ENCODE data around the gene CDCP2.

CDCP2 gene

DNA sequence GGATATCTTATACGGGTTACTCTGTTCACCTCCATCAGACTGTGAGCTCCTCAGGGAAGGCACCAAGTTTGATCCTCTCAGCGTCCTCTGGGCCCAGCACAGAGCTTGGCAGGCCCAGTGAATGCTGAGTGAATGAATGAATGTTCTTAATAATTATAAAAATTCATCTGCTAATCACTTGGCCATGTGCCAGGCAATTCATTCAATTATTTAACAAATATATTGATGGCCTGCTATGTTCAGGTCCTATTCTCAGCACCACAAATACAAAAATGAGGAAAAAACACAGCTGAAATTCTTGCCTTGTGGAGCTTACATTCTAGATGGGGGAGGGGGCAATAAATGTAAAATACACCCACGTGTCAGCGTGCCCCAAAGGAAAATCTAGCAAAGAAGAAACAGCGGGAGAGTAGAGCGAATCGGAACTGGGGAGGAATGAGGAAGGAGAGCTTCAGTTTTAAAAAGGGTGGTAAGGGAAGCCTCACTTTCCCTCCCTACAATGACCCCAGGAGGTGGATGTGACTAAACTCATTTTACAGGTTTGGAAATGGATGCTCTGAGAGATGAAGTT is 15.8 kb downstream of the CDCP2 start:
- DNase-seq (ENCODE audit: low spot score): no peak

DNA sequence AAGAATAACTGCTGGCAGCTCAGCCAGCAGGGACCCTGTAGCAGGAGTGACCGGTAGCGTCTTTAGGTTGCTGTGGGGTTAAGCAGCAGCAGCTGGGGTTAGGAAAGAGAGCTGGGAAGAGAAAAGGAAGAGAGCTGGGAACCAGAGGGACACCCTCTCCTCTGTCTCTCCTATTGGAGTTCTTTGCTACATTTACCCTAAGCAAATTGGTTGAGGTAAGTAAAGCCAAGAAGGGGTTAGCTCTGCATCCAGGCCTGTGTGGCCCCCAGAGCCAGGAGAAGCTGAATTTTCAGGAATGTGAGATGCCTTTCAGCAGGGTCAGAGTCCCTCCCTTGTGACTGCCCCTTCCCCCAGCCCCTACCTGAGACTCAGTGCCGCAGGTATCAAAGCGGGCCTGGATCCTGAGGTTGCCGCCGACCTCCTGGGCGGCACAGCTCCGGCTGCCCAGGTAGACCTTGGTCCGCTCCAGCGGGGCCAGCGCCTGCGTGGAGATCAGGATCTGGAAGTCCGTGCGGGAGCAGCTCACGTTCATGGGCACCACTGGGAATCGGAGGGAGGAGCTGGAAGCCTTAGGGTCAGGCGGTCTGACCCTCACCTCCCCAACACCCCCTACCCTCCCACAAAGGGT is 16.4 kb downstream of the CDCP2 start:
- DNase-seq (ENCODE audit: low spot score): no peak

DNA sequence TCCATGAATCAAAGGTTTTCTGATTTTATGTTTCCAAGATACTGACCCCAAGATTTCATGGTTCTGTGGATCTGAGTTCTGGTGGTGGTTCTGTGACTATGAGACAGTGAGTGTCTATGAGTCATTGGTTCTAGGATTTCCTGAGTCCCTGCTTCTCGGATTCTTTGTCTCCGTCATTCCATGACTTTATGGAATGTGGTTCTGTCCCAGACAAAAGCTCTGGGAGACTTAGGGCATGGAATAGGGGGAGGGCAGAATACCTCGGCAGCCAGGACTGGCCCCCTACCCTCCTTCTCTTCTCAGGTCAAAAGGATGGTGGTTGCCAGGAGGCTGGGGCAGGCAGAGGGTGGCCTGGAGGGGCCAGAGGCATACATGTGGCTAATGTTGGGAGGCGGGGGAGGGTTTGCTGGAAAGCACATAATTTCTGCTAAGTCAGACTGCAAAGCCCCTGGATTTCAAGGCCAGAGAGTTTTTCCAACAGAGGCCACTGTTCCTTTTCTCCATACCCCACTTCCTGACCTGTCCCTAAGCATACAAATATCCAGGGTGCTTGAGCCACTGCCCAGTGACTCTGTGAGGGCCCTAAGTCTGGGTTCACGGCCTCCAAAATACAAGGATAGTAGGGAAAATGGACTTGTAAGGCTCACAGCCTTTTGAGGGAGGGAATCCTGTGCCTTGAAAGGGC is 17.2 kb downstream of the CDCP2 start:
- no peak for DNase-seq (ENCODE audit: low spot score)

DNA sequence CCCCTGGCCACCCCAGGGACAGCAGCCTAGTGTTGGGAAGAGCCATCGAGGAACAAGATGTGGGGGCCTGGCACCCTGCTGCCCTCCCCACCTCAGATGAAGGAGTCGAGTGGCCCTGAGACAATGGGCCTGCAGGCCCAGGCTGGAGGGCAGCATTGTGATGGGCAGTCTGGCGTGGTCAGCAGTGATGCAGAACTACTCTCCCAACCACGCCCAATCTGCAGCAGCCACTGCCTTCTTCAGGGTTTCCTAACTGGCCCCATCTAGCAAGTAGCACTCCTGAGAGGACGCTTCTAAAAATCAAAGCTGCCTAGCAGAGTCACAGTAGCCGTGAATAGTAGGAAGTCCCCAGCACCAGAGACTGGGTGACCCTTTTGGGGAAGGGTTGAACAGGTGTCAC is 18.5 kb downstream of the CDCP2 start:
- DNase-seq (ENCODE audit: low spot score): no peak

DNA sequence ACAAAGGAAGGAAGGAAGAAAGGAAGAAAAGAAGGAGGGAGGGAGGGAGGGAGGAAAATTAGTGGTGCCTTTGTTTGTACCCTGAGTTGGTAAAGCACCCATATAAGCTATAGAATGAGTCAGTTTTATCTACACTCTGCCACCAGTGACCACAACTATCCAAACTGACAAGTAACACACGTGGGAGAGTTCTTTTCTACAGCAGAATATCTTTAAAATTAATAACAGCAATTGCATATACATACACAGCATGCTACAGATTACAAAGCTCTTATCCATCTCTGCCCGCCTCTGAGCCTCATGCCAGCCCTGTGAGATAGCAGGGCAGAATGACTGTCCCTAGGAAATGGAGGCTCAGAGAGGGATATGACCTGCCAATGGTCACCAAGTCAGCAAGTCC is 20.3 kb downstream of the CDCP2 start:
- DNase-seq (ENCODE audit: low spot score): no peak

DNA sequence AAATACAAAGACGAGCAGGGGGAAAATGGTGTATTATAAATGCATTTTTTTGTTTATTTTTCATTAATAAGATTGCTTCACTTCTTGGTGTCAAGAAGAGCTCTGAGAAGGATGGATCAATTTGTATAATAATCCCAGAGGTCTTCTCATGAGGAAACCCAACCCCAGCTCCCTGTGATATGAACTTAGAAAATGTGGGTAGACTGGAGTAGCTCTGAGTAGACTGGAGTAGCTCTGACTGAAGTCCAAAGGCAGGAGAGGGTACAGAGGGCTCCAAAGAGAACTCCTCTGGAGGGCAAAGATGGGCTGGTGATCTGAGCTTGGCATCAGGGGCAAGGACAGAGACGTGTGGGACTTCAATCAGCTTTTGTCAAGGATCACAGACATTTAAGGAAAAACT is 21.4 kb downstream of the CDCP2 start:
- DNase-seq (ENCODE audit: low spot score): no peak

DNA sequence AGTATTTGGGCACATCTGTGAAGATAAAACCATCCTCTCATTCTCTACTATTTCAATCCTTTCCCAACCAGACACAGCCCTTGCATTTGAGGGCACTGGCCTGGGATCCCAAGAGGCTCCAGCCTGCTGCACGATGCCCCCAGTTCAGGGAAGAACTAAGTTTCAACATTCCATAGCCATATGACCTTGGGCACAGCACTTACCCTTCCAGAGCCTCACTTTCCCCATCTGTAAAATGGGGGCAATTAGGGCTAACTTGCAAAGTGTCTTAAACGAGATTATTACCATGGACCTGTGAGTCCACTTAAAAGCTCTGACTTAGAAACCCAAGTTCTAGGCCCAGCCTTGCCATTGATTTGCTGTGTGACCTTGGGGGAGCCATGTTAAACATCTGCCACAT is 22.9 kb downstream of the CDCP2 start:
- DNase-seq (ENCODE audit: low spot score): no peak

DNA sequence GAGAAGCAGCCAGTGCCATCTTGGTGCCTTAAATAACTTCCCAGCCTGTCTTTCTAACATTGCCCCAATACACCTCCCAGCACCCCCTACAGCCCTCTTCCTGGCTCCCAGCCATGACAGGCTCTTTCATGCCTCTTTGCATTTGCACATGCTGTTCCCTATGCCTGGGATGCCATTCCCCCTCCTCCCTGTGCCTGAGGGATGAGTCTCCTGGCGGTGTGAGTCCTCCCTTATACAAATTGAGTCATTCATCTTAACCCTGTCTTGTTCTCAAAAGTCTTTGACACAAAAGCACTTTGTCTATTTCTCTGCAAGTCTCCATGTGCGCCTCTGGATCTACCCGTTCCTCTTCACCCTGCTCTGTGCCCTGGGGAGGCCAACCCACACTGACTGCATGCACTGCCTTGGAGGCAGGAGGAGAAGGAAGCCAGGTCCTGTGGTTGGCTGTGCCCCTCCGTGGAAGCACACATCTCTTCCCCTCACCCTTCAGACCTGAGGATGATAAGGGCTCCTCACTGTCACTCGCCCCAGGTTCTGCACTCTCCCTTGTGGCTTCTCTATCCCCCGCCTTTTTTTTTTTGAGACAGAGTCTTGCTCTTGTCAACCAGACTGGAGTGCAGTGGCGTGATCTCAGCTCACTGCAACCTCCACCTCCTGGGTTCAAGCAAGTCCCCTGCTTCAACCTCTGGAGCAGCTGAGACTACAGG is 25.1 kb downstream of the CDCP2 start:
- no peak for DNase-seq (ENCODE audit: low spot score)

DNA sequence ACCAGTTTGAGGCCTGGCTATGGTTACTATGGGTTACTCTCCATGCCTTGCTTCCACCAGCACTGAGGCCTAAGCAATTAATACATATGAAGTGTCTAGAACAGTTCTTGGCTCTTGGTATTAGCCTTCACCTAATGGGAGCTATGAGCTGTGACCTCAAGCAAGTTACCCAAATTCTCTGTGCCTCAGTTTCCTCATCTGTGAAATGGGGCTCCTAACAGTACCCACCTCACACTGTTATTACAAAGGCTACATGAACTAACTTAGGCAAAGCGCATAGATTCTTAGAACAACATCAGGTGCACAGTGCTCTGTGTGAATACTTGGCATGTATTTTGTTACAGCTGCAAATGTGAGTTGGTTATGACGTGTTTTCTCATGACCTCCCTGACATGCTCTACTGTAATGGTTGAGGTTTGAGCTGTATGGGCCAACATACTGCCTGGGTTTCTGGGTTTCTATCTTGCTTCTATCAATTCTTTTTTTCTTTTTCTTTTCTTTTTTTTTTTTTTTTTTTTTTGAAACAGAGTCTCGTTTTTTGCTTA is 26.5 kb downstream of the CDCP2 start:
- no peak for DNase-seq (ENCODE audit: low spot score)

DNA sequence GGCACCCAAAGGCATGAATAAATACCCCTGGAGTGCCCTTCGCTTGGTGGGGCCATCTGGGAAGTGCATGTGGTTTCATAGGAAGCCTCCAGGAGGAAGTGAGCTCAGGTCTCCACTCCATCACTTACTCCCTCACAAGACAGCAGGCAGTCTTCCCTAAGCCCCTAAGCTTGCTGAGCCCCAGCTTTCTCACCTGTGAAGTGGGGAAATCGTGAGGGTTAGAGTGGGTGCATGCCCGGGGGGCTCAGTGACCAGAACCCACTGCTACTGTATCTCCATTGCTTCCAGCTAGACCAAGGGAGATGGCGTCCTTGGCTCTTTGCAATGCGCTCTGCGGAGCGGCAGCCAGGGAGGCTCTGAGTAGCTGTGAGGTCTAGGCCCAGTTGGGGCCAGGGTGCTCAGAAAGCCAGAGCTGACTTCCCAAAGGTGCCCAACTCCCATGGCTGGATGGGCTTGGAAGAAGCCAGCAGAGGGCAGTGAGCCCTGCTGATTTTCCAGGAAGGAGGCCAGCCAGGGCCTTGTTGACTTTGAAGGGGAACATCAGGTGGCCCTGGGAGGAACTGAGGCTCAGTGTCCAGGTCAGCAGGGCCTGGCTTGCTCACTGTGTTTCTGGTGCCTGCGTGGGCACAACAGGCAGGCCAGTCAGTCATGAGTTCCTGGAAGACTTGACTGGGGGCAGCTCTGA is 27.3 kb downstream of the CDCP2 start:
- DNase-seq (ENCODE audit: low spot score): no peak

DNA sequence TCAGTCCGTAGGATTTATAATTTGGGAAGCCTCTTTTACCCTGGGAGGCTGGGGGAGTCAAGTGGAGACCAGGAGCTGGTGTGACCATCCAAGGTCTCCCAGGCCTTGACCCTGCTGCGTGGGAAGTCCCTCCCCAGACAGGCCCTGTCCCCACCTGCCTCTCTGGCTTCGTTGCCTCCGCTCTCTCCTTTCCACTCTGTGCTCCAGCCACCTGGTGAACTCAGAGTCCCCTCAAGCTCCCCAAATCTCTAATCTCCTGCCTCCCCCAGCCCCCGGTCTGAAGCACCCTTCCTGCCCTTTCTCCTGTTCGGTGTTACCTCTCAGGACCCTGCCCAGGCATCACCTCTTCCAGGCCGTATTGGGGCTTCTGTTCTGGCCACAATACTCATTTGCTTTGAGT is 27.9 kb downstream of the CDCP2 start:
- DNase-seq (ENCODE audit: low spot score): no peak

DNA sequence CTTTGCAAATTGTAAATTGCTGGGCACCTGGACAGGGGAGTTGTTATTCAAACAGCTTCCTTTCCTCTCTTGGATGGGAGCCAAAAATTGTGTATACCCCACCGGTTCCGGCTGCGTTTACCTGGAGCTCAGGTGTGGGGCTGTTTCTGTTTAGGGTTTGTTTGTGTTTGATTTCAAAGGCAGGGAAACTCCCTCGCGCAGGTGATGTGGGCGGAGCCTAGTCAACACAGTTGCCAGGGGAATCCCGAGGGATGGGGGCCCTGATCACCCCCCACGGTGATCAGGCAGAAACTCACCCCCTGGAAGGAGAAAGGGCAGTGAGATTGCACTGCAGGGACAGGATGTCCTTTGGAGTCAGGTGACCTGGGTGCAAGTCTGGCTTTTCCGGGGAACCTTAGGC is 28.3 kb downstream of the CDCP2 start:
- DNase-seq (ENCODE audit: low spot score): no peak

DNA sequence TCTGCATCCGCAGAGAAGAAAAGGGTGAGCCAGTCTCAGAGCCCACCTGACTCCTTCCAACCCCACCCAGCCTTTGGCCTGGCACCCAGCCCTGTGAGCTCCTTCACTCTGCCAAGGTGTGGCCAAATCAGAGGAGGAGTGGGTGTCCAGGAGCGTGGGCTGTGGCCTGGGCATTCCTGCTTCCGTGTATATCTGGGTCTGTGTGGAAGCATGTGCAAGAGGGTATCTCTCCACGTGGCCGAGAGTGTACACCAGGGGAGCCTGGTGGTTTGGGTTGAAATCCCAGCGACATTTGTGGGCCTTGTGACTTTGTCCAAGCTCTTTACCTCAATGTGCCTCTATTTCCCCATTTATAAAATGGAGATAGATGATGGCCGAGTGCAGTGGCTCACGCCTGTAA is 29.8 kb downstream of the CDCP2 start:
- no peak for DNase-seq (ENCODE audit: low spot score)

DNA sequence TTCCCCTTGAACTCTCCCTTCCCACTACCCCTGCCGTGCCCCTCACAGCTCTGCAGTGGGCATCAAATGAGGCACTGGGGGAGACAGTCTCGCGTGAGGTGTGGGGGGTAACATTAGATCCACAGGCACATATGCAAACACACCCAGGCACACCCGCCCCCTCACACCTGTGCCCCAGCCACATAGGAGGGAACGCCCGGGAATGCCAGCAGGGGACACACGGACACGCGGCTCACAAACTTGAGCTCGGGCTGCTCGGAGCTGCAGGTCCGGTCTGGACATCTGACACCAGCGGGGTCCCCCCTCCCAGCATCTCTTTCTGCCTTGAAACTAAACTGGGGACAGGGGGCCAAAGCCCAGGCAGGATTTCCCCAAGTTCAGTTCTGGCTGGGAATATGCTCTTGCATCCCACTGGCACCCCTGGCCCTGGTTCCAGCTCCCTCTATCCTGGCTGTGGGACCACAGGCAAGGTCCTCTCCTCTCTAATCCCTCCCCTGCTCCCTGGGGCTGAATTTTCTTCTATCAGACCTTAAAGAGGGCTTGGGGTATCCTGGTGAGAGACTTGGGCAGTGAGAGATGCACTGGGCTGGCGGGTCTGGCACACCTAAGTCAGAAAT is 30.6 kb downstream of the CDCP2 start:
- DNase-seq (ENCODE audit: low spot score): no peak

DNA sequence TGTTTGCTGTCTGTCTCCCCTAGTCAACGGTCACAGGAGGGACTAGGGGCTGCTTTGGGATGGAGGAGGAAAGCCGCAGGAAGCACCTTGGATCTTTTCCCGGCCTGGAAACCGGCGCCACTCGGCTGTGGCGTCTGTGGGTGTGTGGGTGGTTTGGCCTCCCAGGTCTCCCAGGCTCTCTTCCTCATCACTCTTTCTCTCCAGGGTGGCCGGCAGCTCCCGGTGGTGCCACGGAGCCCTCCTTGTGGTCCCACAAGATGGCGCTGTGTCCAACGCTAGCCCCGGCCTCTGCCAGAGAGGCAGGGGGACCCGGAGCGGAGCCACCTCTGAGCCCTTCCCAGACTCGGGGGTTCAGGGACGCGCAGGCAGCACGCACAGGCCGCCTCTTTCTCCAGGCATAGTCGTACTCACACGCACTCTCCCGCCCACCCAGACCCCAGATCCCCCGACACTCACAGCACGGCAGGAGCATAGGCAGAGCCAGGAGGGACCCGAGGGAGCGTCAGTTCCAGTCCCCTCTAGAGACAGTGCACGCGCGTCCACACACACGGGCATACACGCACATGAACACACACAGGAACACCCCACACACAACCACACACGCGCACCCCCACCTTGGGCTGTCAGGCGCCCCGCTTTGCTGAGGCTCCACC is 31.2 kb downstream of the CDCP2 start:
- peak; percentile 89 for DNase-seq (ENCODE audit: low spot score)

DNA sequence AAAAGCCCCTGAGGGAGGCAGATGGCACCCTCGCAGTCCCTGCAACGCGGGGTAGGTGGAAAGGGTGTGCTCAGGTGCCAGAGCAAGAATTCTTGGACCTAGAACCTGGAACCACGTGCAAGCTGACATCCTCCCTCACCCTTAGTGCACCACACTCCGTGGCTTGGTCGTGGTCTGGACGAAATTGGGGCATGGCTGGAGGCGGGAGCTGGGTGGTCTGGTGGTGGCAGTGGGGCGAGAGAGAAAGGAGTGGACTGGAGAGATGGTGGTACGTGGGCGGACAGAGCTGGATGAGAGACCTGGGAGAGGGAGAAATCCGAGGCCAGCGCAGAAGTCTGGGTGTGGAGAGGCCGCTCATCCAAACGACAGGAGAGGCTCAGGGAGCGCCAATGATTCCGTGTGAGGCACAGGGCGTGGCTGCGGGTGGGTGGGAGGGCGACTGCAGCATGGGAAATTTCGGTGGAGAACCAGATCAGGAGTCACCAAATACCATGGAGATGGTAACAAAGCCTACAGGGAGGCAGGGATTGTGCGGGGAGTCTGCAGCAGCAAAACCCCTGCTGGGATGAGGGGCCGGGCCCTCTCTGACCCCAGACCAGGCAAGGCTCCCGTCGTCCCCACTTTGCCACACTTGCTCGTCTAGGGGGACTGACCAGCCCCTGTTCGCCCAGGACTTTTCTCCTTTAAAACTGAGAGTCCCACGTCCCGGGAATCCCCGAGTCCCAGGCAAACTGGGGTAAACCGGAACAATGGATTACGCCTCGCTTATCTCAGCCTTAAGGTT is 31.9 kb downstream of the CDCP2 start:
- no peak for DNase-seq (ENCODE audit: low spot score)

DNA sequence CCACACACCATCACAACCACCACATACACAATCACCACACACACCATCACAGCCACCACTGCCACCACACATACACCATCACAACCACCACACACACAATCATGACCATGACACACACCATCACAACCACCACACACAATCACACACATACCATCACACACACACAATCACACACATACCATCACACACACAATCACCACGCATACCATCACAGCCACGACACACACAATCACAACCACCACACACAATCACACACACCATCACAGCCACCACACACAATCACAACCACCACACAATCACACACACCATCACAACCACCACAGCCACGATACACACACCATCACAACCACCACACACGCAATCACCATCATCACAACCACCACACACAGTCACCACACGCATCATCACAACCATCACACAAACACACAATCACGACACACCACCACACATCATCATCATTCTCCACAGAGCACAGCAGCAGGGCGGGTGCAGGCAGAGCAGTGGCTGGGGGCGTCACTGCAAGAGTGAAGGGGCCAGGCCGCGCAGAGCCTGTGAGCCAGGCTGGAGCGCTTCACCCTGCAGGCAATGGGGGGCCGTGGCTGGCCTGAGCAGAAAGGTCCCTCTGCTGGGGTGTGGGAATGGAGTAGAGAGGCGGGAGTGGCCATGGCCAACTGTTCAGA is 32.6 kb downstream of the CDCP2 start:
- no peak for DNase-seq (ENCODE audit: low spot score)

DNA sequence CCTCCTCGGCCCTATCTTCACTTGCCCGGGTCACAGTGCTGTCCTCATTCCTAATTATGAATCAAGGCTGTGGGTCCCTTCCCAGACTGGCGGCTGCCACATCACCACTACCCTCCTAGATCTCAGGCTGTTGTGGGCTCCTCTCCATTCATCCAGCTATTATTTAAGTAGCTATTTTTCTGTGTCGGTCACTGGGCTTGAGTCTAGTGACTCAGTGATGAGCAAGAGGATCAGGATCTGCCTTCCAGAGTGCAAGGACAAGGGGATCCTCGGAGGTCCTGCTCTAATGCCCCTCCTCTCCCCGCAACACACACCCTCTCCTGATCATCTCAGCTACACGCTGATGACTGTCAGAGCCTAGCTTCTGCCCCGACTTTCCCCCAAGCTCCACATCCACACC is 34.1 kb downstream of the CDCP2 start:
- peak; percentile 87 for DNase-seq (ENCODE audit: low spot score)

DNA sequence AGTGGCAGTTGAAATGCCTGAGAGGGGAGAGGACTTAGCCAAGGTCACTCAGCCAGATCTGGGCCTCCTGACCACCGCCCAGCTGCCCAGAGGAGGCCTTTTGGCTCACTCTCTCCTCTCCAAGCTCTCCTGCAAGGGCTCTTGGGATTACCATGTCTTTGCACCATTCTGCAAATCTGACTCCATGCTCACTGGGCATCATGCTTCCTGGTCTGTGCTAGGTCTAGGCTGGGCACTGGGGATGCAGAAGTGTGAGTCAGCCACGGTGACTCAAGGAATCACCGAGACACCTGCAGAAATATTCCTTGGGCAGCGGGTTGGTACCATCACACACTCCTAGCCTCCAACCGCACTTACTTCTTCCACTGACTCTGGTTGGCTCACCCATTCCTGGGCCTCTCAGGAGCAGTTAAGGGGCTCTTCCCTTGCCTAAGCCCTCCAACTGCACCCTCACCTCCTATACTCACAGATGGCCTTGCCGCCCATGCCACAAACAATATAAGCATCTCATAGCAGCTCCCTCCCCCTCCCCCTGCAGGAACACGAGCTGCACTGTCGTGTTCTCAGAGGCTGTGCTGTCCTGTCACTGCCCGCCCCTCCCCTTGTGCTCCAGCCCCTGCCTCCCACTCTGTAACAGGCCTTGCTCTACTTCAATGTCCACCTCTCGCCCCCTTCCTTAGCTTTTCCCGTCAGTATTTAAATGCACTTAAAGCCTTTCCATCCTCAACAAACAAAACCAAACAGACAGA is 34.8 kb downstream of the CDCP2 start:
- no peak for DNase-seq (ENCODE audit: low spot score)

Data from AG08396 (cell line).